GM21825 (cell line): Measurements from ENCODE around the gene ITIH3.

Source experiments
- ATAC-seq: cut with Tn5 transposase; IDR thresholded peaks from one replicate; pipeline ENCODE4 v1.9.1; 2021; ENCODE audit warnings: mild to moderate bottlenecking, moderate library complexity; ENCODE audit not compliant: unreplicated experiment

The ITIH3 gene

GRCh38 chr3:52843108-52843865 lies 48.7 kb downstream of the ITIH3 start:
- ATAC-seq, result no peak

- ATAC-seq, result no peak
Measured at GRCh38 chr3:52843881-52844280, 49.3 kb downstream of the ITIH3 start.

GRCh38 chr3:52844290-52844975 lies 49.8 kb downstream of the ITIH3 start:
- ATAC-seq, result no peak

- no peak for ATAC-seq
Measured at GRCh38 chr3:52845157-52845556, 50.6 kb downstream of the ITIH3 start.

- ATAC-seq, result no peak
Measured at GRCh38 chr3:52845691-52846431, 51.3 kb downstream of the ITIH3 start.

- ATAC-seq, result no peak
Measured at GRCh38 chr3:52846432-52846965, 51.9 kb downstream of the ITIH3 start.

GRCh38 chr3:52847241-52847640 lies 52.6 kb downstream of the ITIH3 start:
- ATAC-seq, result no peak

- ATAC-seq, result no peak
Measured at GRCh38 chr3:52847726-52848125, 53.1 kb downstream of the ITIH3 start.

- no peak for ATAC-seq
Measured at GRCh38 chr3:52848617-52849016, 54.0 kb downstream of the ITIH3 start.

GRCh38 chr3:52849656-52850055 lies 55.1 kb downstream of the ITIH3 start:
- no peak for ATAC-seq

- ATAC-seq, result no peak
Measured at GRCh38 chr3:52851348-52851747, 56.8 kb downstream of the ITIH3 start.

- ATAC-seq, result no peak
Measured at GRCh38 chr3:52852419-52852818, 57.8 kb downstream of the ITIH3 start.

GRCh38 chr3:52854013-52854412 lies 59.4 kb downstream of the ITIH3 start:
- ATAC-seq, result no peak

GRCh38 chr3:52856666-52857065 lies 62.1 kb downstream of the ITIH3 start:
- no peak for ATAC-seq

- ATAC-seq, result no peak
Measured at GRCh38 chr3:52857133-52857532, 62.5 kb downstream of the ITIH3 start.

GRCh38 chr3:52857864-52858263 lies 63.3 kb downstream of the ITIH3 start:
- no peak for ATAC-seq
